GM21390 (cell line): Measurements from ENCODE around the gene SPOCK1.

ENCODE experiments used
- ATAC-seq: cut with Tn5 transposase; IDR thresholded peaks from one replicate; pipeline ENCODE4 v1.9.1; 2021; ENCODE audit not compliant: unreplicated experiment

The SPOCK1 gene

GRCh38 chr5:137303509-137303908, 195.6 kb downstream of the SPOCK1 start:
- no peak for ATAC-seq

DNA sequence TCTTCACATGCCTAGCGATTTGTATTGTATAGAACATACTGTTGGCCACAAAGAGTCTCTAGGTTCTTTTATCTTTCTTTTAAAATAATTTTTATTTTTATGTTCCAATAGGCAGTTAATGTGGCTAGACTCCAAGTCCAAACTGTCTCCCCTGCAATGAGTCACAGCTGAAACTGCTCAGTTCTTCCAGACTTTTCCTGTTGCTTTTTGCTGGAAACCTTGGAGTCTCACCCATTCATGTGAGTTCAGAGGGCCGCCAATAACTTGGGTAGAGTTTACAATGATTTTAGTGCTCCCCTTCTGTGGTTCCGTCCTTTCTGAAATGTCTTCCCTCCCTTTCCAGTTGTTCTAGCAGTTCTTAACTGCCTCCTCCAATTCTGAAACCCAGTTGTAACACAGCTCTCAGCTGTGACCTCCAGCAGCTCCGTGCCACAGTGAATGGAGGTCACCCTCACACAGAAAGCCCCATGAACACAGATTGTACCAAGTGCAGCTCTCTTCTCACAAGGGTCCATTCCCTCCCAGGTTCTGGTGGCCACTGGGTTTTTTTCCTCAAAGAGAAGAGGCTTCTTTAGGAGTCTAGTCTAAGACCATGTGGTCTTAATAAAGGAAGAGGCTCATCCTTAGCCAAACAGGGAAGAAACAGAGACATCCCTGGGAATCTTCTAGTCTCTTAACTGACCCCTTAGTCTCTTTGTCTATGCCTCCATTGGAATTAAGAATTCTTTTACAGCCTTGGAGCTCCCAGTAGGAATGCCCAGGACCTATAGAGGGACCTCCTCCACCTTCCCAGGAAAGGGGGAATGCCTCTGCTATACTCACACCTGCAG, 198.5 kb downstream of the SPOCK1 start:
- ATAC-seq: no peak

DNA sequence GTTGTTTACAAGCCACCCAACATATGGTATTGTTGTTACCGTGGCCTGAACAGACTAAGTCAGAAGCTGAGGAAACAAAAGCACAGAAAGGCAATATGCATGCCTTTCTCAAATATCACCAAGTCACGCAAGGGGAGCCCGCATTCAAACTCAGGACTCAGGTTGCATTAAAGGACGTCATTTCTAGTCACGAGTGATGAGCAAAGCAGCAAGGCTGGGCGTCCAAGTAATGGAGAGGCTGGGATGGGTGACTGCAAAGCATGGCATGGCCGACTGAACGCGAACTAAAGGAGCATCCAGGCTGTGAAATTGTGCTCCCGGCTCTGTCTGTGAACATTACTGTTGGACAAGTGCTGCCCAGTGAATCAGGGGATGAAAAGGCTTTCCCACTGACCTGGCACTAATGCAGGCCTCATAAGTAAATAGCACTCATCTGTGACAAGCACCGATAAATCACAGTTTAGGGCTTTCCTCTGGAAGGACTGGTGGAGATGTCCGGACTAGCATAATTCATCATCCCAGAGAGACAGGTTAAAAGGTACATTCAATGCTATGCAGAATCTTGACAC, 202.8 kb downstream of the SPOCK1 start:
- no peak for ATAC-seq

GRCh38 chr5:137294604-137295003, 204.5 kb downstream of the SPOCK1 start:
- no peak for ATAC-seq

- ATAC-seq: no peak
These were observed 206.6 kb downstream of the SPOCK1 start for GRCh38 chr5:137292461-137293027.

- no peak for ATAC-seq
These were observed 207.7 kb downstream of the SPOCK1 start for GRCh38 chr5:137291436-137291835.

- no peak for ATAC-seq
These were observed 208.1 kb downstream of the SPOCK1 start for GRCh38 chr5:137291031-137291430.

- no peak for ATAC-seq
These were observed 208.8 kb downstream of the SPOCK1 start for GRCh38 chr5:137290373-137290772.

- no peak for ATAC-seq
These were observed 209.3 kb downstream of the SPOCK1 start for GRCh38 chr5:137289856-137290255.

DNA sequence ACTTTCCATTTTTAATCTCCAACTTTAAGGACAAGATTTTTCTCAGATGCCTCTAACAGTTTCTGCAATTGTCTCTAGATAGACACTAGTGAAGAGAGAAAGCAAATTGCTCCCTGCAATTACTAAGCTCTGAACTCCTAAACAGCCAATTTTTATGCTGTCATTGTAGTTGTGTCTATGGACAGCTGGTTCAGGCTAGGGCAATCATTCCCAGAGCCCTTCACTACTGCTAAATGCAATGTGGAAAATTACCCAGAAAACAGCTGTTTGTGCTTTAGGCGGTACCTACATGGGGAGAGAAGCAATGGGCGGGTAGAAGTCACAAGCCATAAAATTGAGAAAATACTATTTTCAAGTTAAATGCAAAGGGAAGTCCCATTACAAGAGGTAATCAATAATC, 211.6 kb downstream of the SPOCK1 start:
- no peak for ATAC-seq

DNA sequence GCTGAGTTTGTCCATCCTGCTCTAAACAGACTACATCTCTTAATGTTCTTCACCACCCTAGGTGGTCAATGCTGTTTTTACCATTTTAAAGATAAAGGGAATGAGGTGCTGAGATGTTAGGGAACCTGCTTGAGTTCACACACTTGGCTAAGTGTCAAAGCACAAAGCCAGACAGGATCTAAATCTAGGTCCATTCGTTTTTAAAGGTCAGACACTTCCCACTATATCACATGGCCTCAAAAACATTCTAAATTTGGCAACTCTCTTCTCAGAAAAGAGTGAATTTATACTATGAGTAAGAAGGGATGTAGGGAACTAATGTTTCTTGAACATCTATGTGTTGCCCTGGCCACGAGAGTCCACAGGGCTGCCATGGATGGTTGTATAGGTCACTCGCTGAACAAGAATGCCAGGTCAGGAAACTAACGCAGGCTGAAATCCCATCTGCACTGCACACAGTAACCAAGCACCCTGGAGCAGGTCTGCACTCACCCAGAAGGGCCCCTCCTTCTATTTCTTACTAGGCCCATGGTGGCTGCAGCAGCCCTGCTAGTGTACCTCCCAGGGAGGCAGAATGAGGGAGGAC, 213.0 kb downstream of the SPOCK1 start:
- no peak for ATAC-seq

DNA sequence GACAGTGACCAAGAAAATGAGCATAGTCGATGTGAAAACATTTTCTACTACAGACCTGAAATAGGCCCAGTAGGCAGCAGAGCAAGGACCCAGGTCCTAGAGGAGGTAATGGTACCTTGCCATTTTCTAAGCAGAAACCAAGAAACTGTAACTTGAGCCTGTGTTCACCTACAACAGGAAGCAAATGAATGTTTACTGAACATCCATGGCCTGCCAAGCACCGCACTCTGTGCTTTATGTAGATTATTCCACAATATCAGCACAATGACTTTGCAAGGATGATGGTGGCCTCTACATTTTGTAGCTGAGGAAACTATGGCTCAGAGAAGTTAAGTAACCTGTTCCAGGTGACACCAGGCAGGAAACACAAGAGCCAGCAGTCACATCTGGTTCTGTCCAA, 215.3 kb downstream of the SPOCK1 start:
- no peak for ATAC-seq

- ATAC-seq: no peak
These were observed 216.9 kb downstream of the SPOCK1 start for GRCh38 chr5:137282216-137282615.

- no peak for ATAC-seq
These were observed 217.9 kb downstream of the SPOCK1 start for GRCh38 chr5:137281201-137281600.

GRCh38 chr5:137280656-137281055, 218.5 kb downstream of the SPOCK1 start:
- ATAC-seq: no peak

DNA sequence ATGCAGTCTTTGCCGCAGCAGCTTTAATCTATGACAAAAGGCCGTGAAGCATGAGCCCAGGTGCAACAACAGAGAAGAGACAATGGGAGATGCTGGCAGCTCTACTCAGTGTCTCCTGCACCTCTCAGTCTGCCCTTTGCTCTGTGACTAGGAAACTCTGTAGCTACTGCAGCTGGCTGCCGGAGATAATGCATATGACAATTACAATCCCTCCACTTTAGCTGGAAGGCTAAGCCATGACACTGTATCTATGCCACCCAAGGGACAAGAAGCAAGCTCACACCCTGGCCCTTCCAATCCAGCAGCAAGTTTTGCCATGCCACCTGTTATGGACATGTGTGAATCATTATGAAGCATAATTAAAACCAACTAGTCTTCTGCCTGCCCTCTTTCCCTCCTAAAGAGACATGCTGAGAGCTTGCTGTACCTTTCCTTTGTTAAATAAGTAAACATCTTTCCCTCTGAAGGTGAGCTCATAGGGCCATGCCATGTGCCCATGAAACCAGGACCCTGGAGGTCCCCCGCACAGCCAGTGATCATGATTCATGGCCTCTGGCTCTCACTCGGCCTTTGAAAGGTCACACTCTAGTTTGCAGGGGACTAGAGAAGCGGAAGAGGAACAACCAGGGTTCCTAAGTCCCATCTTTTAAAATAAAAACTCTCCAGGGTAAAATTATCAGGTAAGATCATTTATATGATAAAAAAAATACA, 219.4 kb downstream of the SPOCK1 start:
- no peak for ATAC-seq

DNA sequence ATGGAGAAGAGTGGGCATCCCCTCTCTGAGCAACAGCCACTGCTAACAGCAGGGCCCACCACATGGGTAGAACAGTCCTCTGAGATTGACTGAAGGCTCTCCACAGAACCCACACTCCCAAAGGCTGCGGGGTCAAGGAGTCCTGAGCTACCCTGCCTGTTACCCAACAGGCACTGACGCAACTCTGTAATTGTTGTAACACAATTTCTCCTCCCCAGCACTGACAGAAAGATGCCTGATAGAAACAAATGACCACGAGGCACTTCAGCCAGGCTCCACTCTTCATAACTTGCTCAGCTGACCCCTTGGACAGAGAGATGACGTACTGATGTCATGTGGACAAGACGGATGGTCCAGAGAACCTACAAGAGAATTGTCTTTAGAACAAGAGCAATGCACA, 220.7 kb downstream of the SPOCK1 start:
- ATAC-seq: no peak

GRCh38 chr5:137275083-137275482, 224.0 kb downstream of the SPOCK1 start:
- ATAC-seq: no peak

GRCh38 chr5:137273511-137273910, 225.6 kb downstream of the SPOCK1 start:
- no peak for ATAC-seq

DNA sequence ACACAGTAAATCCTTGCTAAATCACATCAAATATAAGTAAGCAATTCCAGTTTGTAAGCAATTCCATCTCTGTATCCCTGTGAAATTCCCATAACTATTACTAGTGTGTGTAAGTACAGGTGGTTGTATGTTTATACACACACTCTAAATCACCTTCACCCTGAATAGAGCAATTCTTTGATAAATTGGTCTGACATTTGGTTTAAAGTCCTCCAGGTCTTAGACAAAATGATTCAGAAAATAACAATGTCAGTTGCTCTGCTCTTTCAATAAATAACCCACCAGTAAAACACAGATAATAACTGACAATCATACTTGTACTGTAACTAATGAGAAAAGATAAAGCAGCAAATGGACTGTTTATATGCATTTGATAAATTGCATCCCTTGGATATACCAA, 226.3 kb downstream of the SPOCK1 start:
- no peak for ATAC-seq

- no peak for ATAC-seq
These were observed 229.2 kb downstream of the SPOCK1 start for GRCh38 chr5:137269946-137270345.
